MCF 10A (cell line): Measurements from ENCODE around the gene DNAJC18. TPM values are rescaled to one million over a fixed set of nuclear protein-coding genes. Genes with fewer than 3 reads are reported as not detected.
A peak's percentile ranks its signal among the peaks of the same experiment; 100 is the strongest.

Experiments
- BruUV-seq: library from RNA; stranded (reverse); fragments of 400-500 nt; replicated peaks from 2 replicates; lab custom pipeline; 2021; lab: Mats Ljungman, UMichigan
- CTCF ChIA-PET: fragments of 300-600 bp; sonication (Branson Sonifier 250); formaldehyde crosslinking; extraction: SDS; loops from one replicate; lab custom pipeline; 2021; ENCODE audit warnings: antibody characterized with exemption, inconsistent platforms; lab: Yijun Ruan, JAX
- POLR2A ChIA-PET: fragments of 300-600, 350-650 bp; sonication (Branson Sonifier 250); formaldehyde crosslinking; extraction: SDS; loops from one replicate; lab custom pipeline; 2020; ENCODE audit warnings: antibody characterized with exemption, inconsistent platforms; lab: Yijun Ruan, JAX
- DNase-seq: peaks from one replicate; pipeline ENCODE4 v3.0.0-alpha.2; 2018; ENCODE audit not compliant: unreplicated experiment
- H3K27ac Mint-ChIP-seq: one replicate; pipeline ENCODE4 v1.8.0; 2022; ENCODE audit warnings: mild to moderate bottlenecking, low read depth, mixed read lengths; ENCODE audit not compliant: unreplicated experiment
- H3K27me3 Mint-ChIP-seq: one replicate; pipeline ENCODE4 v1.8.0; 2022; ENCODE audit warnings: mixed read lengths; ENCODE audit not compliant: insufficient read depth, unreplicated experiment
- H3K36me3 Mint-ChIP-seq: one replicate; pipeline ENCODE4 v1.8.0; 2022; ENCODE audit warnings: mild to moderate bottlenecking, moderate library complexity, mixed read lengths; ENCODE audit not compliant: insufficient read depth, unreplicated experiment
- H3K4me1 Mint-ChIP-seq: one replicate; pipeline ENCODE4 v1.8.0; 2022; ENCODE audit warnings: mixed read lengths; ENCODE audit not compliant: insufficient read depth, unreplicated experiment
- H3K4me3 Mint-ChIP-seq: one replicate; pipeline ENCODE4 v1.8.0; 2022; ENCODE audit warnings: mild to moderate bottlenecking, moderate library complexity, mixed read lengths; ENCODE audit not compliant: unreplicated experiment
- H3K9me3 Mint-ChIP-seq: one replicate; pipeline ENCODE4 v1.8.0; 2022; ENCODE audit warnings: mixed read lengths; ENCODE audit not compliant: unreplicated experiment
- CTCF ChIP-seq: fragments of 200-600 bp; IDR thresholded peaks from one replicate; pipeline ENCODE4 v1.8.0; 2022; ENCODE audit warnings: antibody characterized with exemption, mild to moderate bottlenecking; ENCODE audit not compliant: unreplicated experiment
- intact Hi-C: fragments of 100-400 bp; cut with micrococcal nuclease; formaldehyde crosslinking; loops from 2 replicates; pipeline ENCODE4 v1.14.1; 2022
- total RNA-seq: library from RNA; stranded (reverse); gene quantifications from 2 replicates; pipeline ENCODE4 v1.2.3, GENCODE V29; 2022

DNAJC18 gene
- total RNA-seq, 1 experiment from 2014 or later, result 15.1 TPM

- peaks cover 4% of the 10 kb centered on the region for H3K4me1 Mint-ChIP-seq
- intact Hi-C loops, result no loop called here
- no peak overlapping the region for H3K27ac Mint-ChIP-seq
- no peak overlapping the region for H3K4me3 Mint-ChIP-seq
- CTCF ChIA-PET, result interaction anchor here (0.7 kb wide), 1 partner anchor 33 kb away, joined by 3 read pairs; no protein-coding TSS in a partner anchor
- no peaks in the 10 kb centered on the region for H3K27me3 Mint-ChIP-seq
- BruUV-seq, result no TSS peak
- H3K9me3 Mint-ChIP-seq, result no peaks in the 10 kb centered on the region
- H3K36me3 Mint-ChIP-seq, result peaks cover 24% of the 10 kb centered on the region
- no peak for DNase-seq
- TF ChIP-seq CTCF, result no peak
- POLR2A ChIA-PET, result interaction anchor here (0.7 kb wide), 1 partner anchor 10 kb away, joined by 3 read pairs; no protein-coding TSS in a partner anchor
Observed at GRCh38 chr5:139396691-139397090, 42.6 kb downstream of the DNAJC18 start.

GRCh38 chr5:139395844-139396640 is 43.3 kb downstream of the DNAJC18 start:
- Mint-ChIP-seq H3K36me3 (peaks cover 19% of the 10 kb centered on the region), H3K27ac (no peak overlapping the region), H3K4me3 (no peak overlapping the region), H3K4me1 (peaks cover 11% of the 10 kb centered on the region), H3K27me3 (no peaks in the 10 kb centered on the region), H3K9me3 (no peaks in the 10 kb centered on the region)
- no peak for TF ChIP-seq CTCF
- intact Hi-C loops, result no loop called here
- DNase-seq, result peak; percentile 43
- CTCF ChIA-PET, result interaction anchor here (0.7 kb wide), 1 partner anchor 34 kb away, joined by 3 read pairs; no protein-coding TSS in a partner anchor
- no TSS peak for BruUV-seq
- POLR2A ChIA-PET, result interaction anchor here (0.7 to 0.8 kb wide), 2 partner anchors 10 to 1045 kb away, joined by 3 read pairs; no protein-coding TSS in a partner anchor

GRCh38 chr5:139394654-139395566 is 44.4 kb downstream of the DNAJC18 start, which contains the start of gene PROB1:
TSS of gene PROB1 (minus strand) at chr5:139395104. CDS start at chr5:139395081, 23 bp downstream.
- no peaks in the 10 kb centered on the region for H3K27me3 Mint-ChIP-seq
- no peak within 1 kb of the TSS for H3K27ac Mint-ChIP-seq
- H3K4me3 Mint-ChIP-seq, result no peak within 1 kb of the TSS
- intact Hi-C loops, result no loop called here
- BruUV-seq, result no TSS peak
- no peak for TF ChIP-seq CTCF
- POLR2A ChIA-PET, result interaction anchor here (0.5 kb wide), 1 partner anchor 1007 kb away, joined by 3 read pairs; the partner anchor contains the start of gene ANKHD1
- H3K36me3 Mint-ChIP-seq, result peaks cover 17% of the 10 kb centered on the region
- no peak for DNase-seq
- CTCF ChIA-PET, result no interaction called here
- H3K9me3 Mint-ChIP-seq, result no peaks in the 10 kb centered on the region
- H3K4me1 Mint-ChIP-seq, result peaks cover 16% of the 10 kb centered on the region
